ENCODE measurements around the gene PPP2R3B. TPM values are rescaled to one million over a fixed set of nuclear protein-coding genes. Genes with fewer than 3 reads are reported as not detected.
"Not testable (repeated sequence)": the region's sequence is repeated elsewhere in the genome, so short reads cannot be mapped to it uniquely, and the experiment has no call there.

Gene PPP2R3B
- total RNA-seq, 2 donors from 2014 or later = 20.6 to 73.2 TPM

GRCh38 chrX:353566-354535, 32.9 kb downstream of the PPP2R3B start:
- Histone ChIP-seq H3K27ac (no peak overlapping the region), H3K4me3 (no peak overlapping the region), H3K4me1 (replicated peaks) (no peaks in the 10 kb centered on the region), H3K27me3 (replicated peaks; ENCODE audit: insufficient read depth) (no peaks in the 10 kb centered on the region), H3K36me3 (no peaks in the 10 kb centered on the region), H3K9me3 (no peaks in the 10 kb centered on the region)
- 96% methylated on average over 37 of the region's 39 CpGs for WGBS
- TF ChIP-seq CTCF (IDR thresholded peaks at IDR 0.05) = no peak
- no peak for TF ChIP-seq POLR2A (IDR thresholded peaks at IDR 0.05)
- TF ChIP-seq POLR2AphosphoS5 (IDR thresholded peaks at IDR 0.05) = no peak
- intact Hi-C loops (cut with DNase I) = no loop called here
- DNase-seq (ENCODE audit: low spot score) = no peak

- Histone ChIP-seq H3K27me3 (replicated peaks; ENCODE audit: insufficient read depth) (no peaks in the 10 kb centered on the region), H3K36me3 (no peaks in the 10 kb centered on the region), H3K9me3 (no peaks in the 10 kb centered on the region), H3K27ac (no peak overlapping the region), H3K4me1 (replicated peaks) (no peaks in the 10 kb centered on the region), H3K4me3 (no peak overlapping the region)
- WGBS = 95% methylated on average over 39 of the region's 39 CpGs
- TF ChIP-seq CTCF (IDR thresholded peaks at IDR 0.05) (no peak), POLR2AphosphoS5 (IDR thresholded peaks at IDR 0.05) (no peak), POLR2A (IDR thresholded peaks at IDR 0.05) (no peak)
- no peak for DNase-seq (ENCODE audit: low spot score)
- intact Hi-C loops (cut with DNase I) = no loop called here
These were observed 34.0 kb downstream of the PPP2R3B start for GRCh38 chrX:352582-353314.

GRCh38 chrX:352181-352580, 34.5 kb downstream of the PPP2R3B start:
- 95% methylated on average over 27 of the region's 27 CpGs for WGBS
- no peak for DNase-seq (ENCODE audit: low spot score)

GRCh38 chrX:351736-352135, 35.0 kb downstream of the PPP2R3B start:
- TF ChIP-seq CTCF (IDR thresholded peaks at IDR 0.05) (no peak), POLR2AphosphoS5 (IDR thresholded peaks at IDR 0.05) (no peak), POLR2A (IDR thresholded peaks at IDR 0.05) (no peak)
- no peak for DNase-seq (ENCODE audit: low spot score)
- Histone ChIP-seq H3K36me3 (no peaks in the 10 kb centered on the region), H3K9me3 (no peaks in the 10 kb centered on the region), H3K4me1 (replicated peaks) (no peaks in the 10 kb centered on the region), H3K27ac (no peak overlapping the region), H3K4me3 (no peak overlapping the region), H3K27me3 (replicated peaks; ENCODE audit: insufficient read depth) (no peaks in the 10 kb centered on the region)
- intact Hi-C loops (cut with DNase I) = no loop called here
- 92% methylated on average over 10 of the region's 10 CpGs for WGBS

More at GRCh38 chrX:352181-352580, 34.5 kb downstream of the PPP2R3B start:
- no peak overlapping the region for H3K27ac ChIP-seq
- H3K4me1 ChIP-seq (replicated peaks) = no peaks in the 10 kb centered on the region
- no peak overlapping the region for H3K4me3 ChIP-seq
- no peaks in the 10 kb centered on the region for H3K27me3 ChIP-seq (replicated peaks; ENCODE audit: insufficient read depth)
- no peaks in the 10 kb centered on the region for H3K9me3 ChIP-seq
- no peak for TF ChIP-seq POLR2AphosphoS5 (IDR thresholded peaks at IDR 0.05)
- TF ChIP-seq POLR2A (IDR thresholded peaks at IDR 0.05) = no peak
- no peak for TF ChIP-seq CTCF (IDR thresholded peaks at IDR 0.05)
- intact Hi-C loops (cut with DNase I) = no loop called here
- no peaks in the 10 kb centered on the region for H3K36me3 ChIP-seq

GRCh38 chrX:351324-351641, 35.4 kb downstream of the PPP2R3B start:
- DNase-seq (ENCODE audit: low spot score); H3K4me1 ChIP-seq (replicated peaks); H3K27me3 ChIP-seq (replicated peaks; ENCODE audit: insufficient read depth); intact Hi-C loops (cut with DNase I); H3K4me3 ChIP-seq; H3K36me3 ChIP-seq; H3K9me3 ChIP-seq; H3K27ac ChIP-seq: not testable (repeated sequence)
- WGBS = 92% methylated on average over 13 of the region's 13 CpGs
